Fibroblast of lung (primary cell): ENCODE measurements around the gene TENM3.

Experiments used
- EZH2 ChIP-seq: IDR thresholded peaks from 2 replicates; pipeline ENCODE4 v1.5.1; 2012; ENCODE audit warnings: low read length, control low read depth, mild to moderate bottlenecking; ENCODE audit errors: missing control alignments
- TF ChIP-seq, protein P1 (sequence below), 2 donors: IDR thresholded peaks in 1 of 2; conservative IDR thresholded peaks in 1 of 2; 1 replicate in 1 of 2; 2 replicates in 1 of 2; pipeline ENCODE4 v1.5.1; 2011 to 2012; ENCODE audit warnings: low read length in 2 of 2, control low read depth in 1 of 2, inconsistent platforms in 1 of 2, low read depth in 1 of 2, mild to moderate bottlenecking in 1 of 2

DNA sequence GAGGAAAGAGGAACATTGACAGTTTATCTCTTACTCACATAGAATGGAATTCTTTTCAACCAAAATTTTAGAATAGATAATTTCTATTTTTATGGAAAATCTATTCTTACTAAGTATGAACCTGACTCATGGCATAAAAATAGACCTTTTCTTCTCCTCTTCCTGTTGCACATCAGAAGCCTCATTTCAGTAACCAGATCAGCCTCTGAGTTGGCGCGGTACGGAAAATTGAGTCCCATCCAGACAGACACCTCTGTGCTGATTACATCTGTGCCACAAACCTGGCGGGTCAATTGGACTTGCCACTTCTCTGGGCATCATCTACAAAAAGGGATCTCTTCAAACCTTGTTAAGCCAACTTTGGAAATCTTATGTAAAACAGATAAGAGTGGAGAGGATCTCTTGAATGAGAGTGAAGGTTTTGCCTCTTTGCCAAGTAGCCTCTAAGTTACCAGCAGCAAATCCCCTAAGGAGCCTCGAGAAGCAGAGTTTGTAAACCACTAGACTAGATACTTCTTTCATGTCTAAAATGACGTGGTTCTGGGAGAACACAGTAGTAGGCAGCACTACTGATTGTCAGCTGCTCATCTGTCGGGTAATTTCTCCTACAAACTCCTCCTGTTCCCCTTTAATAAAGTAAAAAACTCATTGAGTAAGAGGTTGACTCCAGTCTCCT lies 37.4 kb downstream of the TENM3 start:
- TF ChIP-seq, protein P1, sequence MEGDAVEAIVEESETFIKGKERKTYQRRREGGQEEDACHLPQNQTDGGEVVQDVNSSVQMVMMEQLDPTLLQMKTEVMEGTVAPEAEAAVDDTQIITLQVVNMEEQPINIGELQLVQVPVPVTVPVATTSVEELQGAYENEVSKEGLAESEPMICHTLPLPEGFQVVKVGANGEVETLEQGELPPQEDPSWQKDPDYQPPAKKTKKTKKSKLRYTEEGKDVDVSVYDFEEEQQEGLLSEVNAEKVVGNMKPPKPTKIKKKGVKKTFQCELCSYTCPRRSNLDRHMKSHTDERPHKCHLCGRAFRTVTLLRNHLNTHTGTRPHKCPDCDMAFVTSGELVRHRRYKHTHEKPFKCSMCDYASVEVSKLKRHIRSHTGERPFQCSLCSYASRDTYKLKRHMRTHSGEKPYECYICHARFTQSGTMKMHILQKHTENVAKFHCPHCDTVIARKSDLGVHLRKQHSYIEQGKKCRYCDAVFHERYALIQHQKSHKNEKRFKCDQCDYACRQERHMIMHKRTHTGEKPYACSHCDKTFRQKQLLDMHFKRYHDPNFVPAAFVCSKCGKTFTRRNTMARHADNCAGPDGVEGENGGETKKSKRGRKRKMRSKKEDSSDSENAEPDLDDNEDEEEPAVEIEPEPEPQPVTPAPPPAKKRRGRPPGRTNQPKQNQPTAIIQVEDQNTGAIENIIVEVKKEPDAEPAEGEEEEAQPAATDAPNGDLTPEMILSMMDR (conservative IDR thresholded peaks at IDR 0.05 in 1 of 2, IDR thresholded peaks at IDR 0.05 in 1 of 2; ENCODE audit: low read depth in 1 of 2, low read length in 2 of 2) = no peak
- no peak for TF ChIP-seq EZH2
